Activated effector memory CD4-positive, alpha-beta T cell treated with anti-CD3 and anti-CD28 coated beads, Interleukin-2, amount 50 U/mL, for 16 hours (primary cell): ENCODE measurements around the gene LOXL1.
A peak's percentile ranks its signal among the peaks of the same experiment; 100 is the strongest.

Experiments
- DNase-seq: peaks from one replicate; pipeline ENCODE4 v3.0.0-alpha.2; 2020

LOXL1 gene

DNA sequence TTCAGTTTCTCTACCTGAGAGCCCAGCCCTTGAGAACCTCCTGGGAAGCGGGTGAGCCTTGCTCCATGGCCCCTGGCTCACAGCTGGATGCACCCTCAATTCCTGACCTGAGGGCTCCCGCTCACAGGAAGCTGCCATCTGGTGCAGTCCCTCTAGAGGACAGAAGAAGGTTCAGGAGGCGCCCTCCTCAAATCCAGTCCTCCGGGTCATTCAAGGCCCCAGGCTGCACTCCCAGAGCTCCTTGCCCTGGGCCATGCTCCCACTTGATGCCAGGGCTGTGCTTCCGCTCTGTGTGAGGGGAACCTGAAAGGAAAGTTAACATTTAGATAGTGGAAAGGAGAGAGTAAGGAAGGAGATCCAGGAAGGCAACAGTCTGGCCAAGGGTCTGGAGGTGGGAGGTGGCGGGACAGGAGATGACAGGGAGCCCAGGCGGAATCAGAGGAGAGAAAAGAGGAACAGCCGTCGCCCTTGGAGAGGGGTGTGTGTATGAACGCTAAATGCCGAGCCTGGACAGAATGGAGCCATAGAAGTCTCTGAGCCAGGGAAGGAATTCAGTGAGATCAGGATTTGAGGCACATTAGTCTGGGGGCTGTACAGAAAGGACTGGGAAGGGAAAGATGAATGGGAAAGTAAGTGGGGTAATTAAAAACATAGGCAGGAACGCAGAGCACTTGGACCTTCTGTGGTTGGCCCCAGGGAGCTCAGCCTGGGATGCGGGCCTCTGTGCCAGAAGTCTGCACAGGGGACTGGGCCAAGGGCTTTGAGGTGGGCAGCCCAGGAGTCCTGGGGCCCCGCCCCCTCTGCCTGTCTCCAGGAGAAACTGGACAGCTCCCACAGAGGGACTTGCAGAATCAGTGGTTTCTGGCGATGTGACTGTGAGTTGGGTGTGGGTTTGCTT lies 26.8 kb upstream of the LOXL1 start:
- peak; percentile 33 for DNase-seq

DNA sequence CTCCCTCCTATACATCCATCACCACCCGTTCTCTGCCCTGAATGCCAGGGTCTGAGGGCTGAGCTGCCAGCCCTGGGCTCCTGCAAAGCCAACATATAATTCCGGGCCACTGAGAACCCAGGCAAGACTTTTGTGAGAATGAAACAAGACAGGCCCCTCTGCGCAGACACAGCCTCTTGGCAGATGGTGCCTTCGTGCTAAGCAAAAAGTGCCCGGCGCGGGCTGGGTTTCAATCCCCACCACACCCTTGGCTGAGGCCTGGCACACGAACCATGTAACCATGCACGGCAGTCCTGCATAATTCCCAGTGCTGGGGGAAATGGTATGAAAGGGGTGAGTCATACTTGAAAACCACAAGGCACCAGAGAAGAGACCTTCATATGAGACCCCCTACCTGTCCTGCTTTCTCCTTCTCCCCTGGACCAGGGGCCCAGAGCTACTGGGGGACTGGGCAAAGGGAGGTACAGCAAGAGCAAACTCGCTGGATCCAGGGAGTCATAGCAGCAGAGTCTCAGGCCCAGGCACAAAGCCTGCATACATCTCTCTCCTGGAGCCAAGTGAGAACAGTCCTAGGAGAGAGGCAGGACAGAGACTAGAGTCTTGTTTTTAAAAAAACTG lies 26.1 kb upstream of the LOXL1 start:
- peak; percentile 45 for DNase-seq

DNA sequence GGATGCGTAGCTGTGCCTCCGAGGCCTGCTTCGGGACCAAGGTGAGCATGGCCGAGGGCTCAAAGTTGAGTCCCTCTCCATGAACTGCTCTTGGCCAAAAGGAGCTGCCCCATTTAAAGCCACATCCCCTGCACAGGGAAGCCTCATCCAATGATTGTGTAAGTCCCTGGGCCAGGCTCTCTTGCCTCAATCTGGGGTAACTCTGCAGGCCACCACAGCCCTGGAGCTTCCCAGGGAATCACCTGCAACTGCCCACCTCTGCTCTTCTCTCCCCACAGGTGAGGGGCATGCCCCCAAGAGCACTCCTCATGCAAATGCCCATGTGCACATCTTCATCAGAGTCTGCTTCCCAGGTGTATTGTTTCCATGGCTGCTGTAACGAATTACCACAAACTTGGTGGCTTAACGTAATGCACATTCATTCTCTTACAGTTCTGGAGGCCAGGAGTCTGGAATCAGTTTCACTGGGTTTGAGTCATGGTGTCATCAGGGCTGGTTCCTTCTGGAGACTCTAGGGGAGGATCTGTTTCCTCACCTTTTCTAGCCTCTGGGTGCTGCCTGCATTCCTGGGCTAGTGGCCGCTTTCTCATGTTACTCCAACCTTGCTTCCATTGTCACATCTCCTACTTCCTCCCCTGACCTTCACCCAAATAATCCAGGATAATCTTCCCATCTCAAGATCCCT lies 25.0 kb upstream of the LOXL1 start:
- peak; percentile 45 for DNase-seq

DNA sequence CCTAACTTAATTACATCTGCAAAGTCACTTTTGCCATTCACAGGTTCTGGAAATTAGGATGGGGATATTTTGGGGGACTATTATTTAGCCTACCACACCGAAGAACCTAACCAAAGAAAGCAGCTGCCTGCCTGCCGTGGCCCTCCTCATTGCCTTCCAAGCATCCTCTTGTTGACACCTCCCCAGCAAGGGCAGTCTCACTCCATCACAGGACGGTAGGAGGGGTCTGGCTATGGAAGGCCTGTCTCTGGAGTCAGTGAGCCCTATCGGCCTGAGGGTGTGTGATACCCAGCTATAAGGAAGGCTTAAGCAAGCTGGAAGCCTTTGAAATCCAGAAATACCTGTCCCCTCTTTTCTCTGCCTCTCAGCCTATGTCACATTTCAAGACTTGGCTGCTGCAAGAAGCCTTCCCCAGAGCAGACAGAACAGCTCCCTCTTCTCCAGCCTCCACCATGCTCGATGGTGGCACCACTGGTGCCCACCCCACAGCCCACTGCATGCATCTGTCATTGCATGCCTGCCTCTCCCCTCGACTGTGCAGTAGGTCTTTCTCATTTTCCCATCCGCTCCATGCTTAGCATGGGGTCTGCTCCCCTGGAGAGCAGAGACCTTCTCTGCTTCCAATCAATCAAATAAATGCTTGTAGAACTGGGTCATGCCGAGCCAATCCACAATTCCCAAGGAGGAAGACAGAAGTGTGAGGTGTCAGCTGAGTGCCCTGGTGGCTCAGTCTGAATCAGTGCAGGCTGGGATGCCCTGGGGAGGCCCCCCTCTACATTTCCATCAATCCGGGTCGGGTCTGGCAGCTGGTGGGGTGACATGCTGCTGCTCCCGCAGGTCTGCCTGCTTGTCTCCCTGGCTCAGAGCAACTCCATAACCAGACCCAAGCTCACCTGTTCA lies 23.9 kb upstream of the LOXL1 start:
- peak; percentile 33 for DNase-seq

DNA sequence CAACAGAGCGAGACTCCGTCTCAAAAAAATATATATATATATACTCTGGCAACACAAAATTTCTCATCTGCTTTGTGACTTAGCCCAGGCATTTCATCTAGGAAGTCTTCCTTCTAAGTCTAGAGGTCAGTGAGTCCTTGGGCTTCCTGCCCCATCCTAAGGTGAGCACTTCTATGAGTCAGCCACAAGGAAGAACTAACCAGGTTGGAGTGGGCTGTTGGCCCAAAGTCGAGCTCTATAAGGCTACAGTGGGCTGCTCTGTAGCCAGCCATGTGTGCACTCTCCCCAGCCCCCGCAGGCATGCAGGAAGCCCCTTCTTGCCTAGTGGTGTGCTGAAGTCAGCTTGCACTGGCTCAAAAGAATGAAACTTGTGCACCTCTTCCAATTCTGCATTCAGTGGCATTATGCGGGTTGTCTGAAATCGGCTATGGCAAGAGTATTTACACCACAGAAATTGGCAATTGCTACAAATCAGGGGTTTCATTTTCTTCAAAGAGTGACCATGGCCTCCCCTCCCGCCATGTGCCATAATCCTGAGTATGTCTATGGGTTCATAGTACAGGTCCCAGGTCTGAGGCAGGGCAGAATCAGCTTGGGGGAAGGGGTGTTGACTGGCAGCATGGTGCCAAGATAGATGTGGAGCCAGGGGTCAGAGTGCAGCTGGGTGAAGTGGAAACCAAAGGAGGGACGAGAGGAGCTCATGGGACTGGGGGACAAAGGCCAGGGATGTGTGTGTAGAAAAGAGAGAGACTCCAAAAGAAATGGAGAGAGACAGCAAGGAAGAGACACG lies 22.0 kb upstream of the LOXL1 start:
- no peak for DNase-seq

DNA sequence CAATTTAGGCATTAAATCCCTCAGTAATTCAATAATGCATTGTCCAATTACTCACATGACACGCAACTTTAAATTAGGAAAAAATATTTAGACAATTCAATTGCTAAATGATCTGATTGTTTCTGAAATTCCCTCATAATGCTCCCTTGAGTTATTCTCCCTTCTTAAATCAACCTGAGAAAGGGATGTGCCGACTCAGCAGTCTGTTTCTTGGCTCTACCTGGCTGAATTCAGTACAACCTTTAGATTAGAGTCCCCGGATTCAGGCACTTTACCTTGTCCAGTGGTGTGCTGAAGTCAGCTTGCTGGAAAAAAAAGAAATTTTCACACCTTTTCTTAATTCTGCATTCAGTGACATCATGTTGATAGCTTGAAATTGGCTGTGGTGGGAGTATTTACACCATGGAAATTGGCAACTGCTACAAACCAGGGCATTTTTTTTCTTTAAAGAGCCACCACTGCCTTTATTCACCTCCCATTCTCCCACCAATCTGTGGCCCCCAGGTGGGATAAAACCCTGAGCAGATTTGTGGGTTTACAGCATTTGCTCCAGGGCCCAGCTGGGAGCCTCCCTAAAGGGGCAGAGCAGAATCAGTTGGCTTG lies 20.9 kb upstream of the LOXL1 start:
- no peak for DNase-seq

DNA sequence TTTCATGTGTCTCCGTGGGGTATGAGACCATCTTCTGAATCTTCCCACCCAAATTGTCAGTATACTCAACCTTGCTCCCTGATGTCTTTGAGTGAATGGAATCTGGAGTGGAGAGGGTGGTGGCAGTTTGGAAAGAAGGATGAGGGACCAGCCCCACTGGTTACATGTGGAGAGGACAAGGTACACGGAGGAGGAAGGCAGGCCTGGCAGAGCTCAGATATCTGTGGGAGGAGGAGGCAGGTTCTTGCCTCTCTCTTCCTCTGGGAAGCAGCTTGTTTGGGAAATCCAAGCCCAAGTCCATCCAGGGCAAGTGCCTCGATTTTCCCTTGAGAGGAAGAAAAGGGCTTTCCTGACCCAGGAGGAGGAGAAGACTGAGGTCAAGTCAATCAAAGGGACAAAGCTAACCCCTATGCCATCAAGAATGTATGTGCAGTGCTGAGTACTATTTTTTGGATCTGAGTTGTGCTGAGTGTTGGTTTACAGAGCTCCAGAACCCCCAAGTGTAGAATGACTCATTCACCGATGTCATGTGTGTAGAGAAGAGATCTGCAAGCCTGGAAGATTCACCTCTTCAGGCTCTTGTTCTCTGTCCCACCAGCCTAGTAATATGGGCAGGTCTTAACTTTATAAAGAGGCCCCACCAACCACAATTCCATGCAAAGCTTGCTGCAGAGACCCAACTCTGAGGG lies 19.8 kb upstream of the LOXL1 start:
- DNase-seq: no peak

DNA sequence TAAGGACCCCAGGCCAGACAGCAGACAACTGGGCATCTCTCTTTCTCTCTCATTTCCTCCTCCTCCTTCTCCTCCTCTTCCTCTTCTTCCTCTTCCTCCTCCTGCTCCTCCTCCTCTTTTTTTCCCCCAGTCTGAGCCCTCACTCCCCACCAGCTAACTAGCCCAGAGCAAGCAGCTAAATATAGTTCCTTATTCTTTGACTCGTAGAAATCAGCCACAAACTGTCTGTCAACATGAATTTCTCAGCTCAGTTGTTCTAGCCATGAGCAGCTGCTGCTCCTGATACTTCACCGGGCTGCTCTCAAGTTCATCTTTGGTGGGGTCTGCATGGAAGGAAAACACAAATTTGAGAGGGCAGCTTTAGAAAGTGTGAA lies 19.2 kb upstream of the LOXL1 start:
- no peak for DNase-seq

DNA sequence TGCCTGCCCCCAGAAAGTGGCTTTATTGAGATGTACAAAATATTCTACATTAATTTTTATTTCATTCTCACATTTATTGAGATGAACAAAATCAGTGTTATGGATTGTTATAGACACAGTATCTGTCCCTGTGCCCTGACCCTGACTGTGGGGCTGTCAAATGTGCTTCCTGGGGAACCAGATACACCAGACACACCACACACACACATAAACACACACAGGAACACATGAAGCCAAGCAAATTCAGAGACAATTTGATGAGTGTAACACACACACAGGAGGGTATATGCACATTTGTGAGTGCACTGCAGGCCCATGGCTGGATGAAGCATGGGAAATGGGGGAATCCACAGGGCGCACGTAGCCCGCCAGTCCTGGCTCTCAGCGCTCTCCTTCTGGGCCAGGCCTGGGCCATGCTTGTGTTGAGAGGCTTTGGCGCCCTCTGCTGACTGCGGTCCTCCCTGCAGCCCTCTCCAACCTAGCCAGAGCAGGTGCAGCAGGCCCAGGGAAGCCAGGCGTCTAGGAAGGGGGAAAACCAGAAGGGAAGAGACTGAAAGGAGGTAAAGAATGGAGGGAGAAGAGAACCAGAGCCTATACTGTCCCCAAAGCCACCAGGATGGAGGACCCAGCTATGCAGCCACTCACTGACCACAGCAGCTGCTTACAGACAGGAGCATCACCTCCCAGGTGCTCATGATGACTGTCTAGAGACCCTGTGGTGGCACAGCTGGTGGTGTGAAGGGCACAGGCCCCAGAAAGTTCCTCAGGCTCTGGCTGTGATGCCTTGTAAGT lies 18.0 kb upstream of the LOXL1 start:
- DNase-seq: peak; percentile 90

DNA sequence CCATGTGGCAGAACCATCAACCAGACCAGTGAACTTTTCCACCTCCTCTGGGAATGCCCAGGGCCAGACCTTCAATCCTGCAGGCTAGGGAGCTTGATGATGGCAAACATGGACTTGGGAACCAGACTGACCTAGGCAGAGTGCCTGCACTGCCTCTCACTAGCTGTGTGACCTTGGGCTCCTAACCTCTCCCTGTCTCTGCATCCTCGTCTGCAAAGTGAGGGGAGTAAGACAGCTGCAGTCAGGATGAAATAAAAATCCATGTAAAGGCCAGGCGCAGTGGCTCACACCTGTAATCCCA lies 17.5 kb upstream of the LOXL1 start:
- DNase-seq: no peak

DNA sequence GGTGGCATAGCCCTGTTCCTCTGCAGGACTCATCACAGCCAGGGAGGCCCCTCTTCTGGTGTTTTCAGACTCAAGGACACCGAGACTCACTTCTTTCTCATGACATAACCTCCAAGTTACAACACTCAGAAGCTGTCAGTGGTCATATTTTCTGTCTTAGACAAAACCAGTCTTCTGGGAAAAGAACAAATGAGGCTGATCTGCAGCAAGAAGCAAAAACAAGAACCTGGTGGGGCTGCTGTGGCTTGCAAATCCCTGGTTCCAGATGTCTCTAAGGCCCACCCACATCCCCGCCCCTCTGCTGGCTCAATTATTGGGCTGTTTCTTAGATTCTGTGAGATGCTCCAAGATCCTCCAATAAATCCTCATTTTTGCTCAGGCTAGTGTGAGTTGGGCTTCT lies 16.6 kb upstream of the LOXL1 start:
- no peak for DNase-seq

DNA sequence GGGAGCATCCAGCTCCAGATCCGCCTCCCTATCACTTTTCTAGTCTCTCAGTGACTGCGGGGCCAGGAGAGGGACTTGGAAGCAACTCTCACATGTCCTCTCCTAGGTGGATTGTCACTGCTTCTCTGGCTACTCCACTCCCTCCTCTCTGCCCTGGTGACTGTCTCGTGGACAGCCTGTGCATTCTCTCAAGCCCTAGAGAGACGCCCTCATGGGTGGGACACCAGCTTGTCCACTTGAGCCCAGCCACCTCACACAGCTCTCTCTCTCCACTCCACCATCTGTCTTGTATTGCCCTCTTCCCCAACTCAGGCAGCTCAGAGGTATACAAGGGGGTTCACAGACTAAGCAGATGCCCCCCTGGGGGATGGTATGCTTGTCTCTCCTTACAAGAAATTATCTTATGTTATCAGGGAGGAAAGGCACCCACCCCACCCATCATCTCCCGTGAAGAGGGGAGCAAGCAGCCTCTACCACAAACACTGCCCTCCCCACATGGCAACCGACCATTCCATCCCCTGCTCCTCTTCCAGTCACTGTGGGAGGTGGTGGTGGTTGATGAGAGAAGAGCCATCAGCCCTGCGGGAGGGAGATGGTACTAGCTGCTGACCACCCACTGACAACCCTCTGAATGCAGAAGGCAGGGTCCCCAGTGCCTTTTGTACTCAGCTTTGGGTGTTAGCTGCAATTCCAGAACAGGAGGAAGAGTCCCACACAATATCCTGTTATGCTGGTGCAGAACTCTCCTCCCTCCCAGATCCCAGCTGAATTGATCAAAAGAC lies 15.5 kb upstream of the LOXL1 start:
- DNase-seq: no peak

DNA sequence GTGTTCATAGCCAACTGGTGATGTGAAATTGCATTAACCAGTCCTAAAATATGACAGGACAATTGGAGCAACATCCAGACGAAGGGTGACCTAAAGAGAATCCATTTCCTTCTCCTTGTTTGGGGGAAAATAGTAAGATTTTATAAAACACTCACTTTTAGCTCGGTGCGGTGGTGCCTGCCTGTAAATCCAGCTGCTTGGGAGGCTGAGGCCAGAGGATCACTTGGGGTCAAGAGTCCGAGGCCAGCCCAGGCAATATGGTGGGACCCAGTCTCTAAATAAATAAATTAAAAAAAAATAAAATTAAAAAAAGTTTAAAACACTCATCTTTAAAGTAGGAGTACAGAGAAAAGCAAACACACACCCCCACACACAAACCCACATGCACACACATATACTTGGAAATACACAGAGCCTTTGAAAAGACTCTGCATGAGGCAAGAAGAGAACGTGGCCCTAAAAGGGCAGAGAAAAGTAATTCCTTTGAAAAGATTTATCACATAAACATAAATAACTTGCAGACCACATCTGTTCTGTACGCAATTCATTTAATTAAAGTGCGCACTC lies 14.1 kb upstream of the LOXL1 start:
- no peak for DNase-seq

DNA sequence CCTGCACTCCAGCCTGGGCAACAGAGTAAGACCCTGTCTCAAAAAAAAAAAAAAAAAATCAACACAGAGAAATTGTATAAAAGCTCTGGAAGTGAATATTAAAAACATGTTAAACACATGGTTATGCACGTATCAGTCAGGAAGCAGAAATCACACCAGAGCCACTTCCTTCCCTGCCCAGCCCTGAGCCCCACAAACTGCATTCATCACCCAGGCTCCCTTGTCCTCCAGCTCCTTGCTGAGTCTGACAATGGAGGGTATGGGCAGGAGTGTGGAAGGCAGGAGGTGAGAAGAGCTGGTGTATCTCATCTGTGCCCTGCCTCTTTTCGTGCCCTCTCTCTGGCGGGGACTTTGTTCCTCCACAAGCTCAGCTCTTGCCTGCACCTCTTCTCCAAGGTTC lies 12.1 kb upstream of the LOXL1 start:
- DNase-seq: peak; percentile 62

DNA sequence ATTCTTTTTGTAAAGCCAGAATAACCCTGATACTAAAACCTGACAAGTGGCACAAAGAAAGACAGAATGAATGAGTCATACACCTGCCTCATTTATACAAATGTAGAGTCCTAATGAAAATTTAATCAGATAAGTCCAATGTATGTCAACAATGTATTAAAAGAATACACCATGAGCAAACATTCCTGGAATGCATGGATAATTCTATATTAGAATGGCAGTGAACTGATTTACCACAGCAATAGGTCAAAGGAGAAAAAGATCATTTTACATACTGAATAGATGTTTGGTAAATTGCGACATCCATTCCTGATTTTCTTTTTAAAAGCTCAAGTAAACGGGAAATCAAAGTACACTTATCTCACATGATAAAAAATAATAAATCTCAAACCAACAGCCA lies 11.2 kb upstream of the LOXL1 start:
- DNase-seq: no peak

DNA sequence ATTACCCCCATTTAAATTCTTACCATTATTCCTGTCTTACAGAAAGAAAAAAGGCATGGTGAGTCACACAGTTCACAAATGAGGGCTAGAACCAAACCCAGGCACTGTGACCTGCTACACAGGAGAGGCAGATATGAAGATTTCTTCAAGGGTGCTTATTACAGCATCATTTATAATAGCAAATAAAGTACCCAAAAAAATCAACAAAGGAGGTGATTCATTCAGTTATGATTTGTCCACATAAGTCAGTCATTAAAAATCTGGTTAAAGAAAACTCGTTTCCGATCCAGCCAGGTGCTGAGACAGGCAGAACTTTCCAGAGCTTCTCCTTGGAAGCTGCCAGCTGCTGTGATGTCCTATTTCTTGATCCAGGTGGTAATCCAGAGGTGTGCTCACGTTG lies 7.5 kb upstream of the LOXL1 start:
- no peak for DNase-seq

DNA sequence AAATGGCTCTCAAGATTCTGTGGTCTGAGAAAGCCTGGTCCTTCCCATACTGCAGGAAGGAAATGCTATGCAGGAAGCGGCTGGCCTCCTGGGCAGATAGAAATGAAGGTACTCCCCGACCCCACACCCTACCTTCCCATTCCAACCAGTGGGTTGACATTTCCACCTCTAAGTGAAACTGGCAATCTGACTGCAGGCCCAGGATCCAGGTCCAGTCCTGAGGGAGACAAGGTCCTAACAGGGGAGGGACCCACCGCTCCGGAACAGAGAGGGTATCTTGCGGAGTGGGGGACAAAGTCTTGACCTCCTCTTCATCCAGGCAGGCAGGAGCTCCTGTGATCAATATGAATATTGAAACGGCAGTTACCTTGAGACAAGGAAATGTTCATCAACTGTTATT lies 6.6 kb upstream of the LOXL1 start:
- no peak for DNase-seq

DNA sequence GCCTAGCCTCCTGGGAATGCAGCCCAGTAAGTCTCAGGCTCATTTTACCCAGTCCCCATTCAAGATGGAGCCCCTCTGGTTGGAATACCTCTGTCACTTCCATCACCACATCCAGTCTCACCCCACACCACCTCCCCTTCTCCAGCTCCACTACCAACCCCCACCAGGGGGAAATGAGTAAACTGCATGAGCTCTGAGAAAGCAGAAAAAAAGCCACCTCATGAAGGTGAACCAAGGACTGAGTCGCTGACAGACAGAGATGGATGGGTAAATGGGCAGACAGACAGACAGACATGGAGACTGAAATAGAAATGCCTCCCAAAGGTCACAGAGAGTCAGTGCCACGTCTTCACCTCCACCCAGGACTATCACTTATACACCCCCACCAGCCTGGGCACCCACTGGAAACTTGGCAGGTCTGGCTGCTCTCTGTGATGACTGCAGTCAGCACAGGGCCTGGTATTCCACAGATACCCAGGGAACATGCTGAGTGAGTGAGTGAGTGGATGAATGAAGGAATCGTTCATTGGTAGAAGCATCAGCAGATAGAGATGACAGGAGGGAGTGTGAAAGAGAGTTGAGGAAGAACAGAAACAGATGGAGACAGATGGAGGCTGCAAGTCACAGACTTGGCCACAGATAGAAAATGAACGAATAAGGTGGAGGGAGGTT lies 4.9 kb upstream of the LOXL1 start:
- DNase-seq: no peak
